ENCODE data around the gene BRI3BP. TPM values are rescaled to one million over a fixed set of nuclear protein-coding genes. Genes with fewer than 3 reads are reported as not detected.

BRI3BP gene
- total RNA-seq, 6 experiments from 2014 or later = 4.7 to 11.4 (median 6.7) TPM

DNA sequence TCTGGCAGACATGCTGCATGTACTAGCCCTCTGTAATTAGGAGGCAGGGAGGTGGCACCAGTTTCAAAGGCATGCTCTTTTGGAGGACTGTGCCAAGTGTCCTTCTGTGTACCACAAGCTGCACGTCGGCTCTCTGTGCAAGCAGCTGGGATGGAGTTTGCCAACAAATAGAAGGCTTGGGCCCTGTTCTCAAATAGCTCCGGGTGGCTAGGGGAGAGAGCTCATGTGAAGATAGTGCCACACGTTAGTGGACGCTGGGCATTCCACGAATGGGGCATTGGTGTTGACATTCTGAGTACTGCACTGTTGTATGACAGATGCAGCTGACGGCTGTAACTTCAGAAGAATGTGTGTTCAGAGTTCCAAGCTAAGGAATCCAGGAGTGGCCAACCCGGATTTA, 76.2 kb downstream of the BRI3BP start:
- DNase-seq = no peak
- H3K9me3 ChIP-seq = no peaks in the 10 kb centered on the region
- intact Hi-C loops (cut with DNase I) = no loop called here
- peaks cover 0 to 7% (median 0%) of the 10 kb centered on the region in 4 donors for H3K4me1 ChIP-seq
- H3K27me3 ChIP-seq = no peaks in the 10 kb centered on the region
- H3K27ac ChIP-seq = no peak overlapping the region
- H3K36me3 ChIP-seq = no peaks in the 10 kb centered on the region
- ATAC-seq = no peak
- TF ChIP-seq, protein P1, sequence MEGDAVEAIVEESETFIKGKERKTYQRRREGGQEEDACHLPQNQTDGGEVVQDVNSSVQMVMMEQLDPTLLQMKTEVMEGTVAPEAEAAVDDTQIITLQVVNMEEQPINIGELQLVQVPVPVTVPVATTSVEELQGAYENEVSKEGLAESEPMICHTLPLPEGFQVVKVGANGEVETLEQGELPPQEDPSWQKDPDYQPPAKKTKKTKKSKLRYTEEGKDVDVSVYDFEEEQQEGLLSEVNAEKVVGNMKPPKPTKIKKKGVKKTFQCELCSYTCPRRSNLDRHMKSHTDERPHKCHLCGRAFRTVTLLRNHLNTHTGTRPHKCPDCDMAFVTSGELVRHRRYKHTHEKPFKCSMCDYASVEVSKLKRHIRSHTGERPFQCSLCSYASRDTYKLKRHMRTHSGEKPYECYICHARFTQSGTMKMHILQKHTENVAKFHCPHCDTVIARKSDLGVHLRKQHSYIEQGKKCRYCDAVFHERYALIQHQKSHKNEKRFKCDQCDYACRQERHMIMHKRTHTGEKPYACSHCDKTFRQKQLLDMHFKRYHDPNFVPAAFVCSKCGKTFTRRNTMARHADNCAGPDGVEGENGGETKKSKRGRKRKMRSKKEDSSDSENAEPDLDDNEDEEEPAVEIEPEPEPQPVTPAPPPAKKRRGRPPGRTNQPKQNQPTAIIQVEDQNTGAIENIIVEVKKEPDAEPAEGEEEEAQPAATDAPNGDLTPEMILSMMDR (IDR thresholded peaks at IDR 0.05) = no peak
- no peak for TF ChIP-seq POLR2A (IDR thresholded peaks at IDR 0.05)
- WGBS (ENCODE audit: insufficient coverage, low coverage, low lambda C conversion rate, missing lambda C conversion rate) = 71% methylated on average over 5 of the region's 8 CpGs
- no peak overlapping the region for H3K4me3 ChIP-seq

DNA sequence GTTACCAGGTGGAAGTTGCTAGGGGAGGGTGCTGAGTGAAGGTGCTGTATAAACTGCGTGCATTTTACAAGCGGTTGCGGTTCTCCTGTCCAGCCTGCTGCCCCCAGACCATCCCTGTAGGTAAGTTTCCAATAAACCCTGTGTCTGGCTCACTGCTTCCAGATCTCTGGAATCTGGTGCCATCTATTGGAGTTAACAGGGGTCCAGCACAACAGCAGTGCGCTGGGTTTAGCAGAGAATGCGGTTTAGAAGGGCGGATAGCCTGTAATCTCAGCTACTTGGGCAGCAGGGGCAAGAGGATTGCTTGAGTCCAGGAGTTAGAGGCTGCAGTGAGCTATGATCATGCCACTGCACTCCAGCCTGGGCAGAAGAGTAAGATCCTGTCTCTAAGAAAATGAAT, 76.7 kb downstream of the BRI3BP start:
- H3K27ac ChIP-seq = no peak overlapping the region
- ATAC-seq (no peak), DNase-seq (no peak)
- intact Hi-C loops (cut with DNase I) = no loop called here
- no peaks in the 10 kb centered on the region for H3K9me3 ChIP-seq
- no peak for TF ChIP-seq POLR2A (IDR thresholded peaks at IDR 0.05)
- TF ChIP-seq, protein P1 (IDR thresholded peaks at IDR 0.05) = no peak
- no peak overlapping the region for H3K4me3 ChIP-seq
- 93% methylated on average over 3 of the region's 6 CpGs for WGBS (ENCODE audit: insufficient coverage, low coverage, low lambda C conversion rate, missing lambda C conversion rate)
- H3K36me3 ChIP-seq = peaks cover 0 to 1% (median 0%) of the 10 kb centered on the region in 4 donors
- peaks cover 0 to 7% (median 0%) of the 10 kb centered on the region in 4 donors for H3K4me1 ChIP-seq
- H3K27me3 ChIP-seq = no peaks in the 10 kb centered on the region

DNA sequence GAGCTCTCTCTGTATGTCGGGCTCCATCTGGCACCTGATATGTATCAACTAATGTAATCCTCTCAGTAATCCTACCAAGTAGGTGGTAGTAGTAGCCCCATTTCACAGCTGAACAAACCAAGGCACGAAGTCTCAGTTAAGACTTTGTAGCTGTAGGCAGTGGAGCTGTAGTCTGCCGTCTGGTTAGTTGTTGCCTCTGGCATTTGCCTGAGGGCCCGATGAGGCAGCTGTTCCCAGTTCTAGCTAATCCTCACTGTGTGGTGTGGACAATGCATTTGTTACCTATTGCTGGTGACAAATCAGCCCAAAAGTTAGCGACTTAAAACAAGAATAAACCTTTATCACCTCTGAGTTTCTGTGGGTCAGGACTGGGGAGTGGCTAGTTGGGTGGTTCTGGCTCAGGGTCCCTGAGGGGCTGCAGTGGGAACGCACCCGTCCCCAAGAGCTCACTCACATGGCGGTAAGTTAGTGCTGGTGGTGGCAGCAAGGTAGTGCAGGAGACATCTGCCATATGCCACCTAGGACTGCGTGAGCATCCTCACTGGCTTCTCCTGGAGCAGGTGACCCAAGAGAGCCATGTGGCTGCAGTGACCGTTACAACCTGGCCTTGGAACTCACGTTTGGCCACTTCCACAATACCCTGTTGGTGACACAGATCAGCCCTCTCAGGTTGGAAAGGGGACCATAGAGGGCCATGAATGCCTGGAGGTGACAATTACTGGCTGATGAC, 77.4 kb downstream of the BRI3BP start:
- Histone ChIP-seq H3K4me1 (peaks cover 0 to 4% (median 0%) of the 10 kb centered on the region in 4 donors), H3K4me3 (no peak overlapping the region), H3K9me3 (no peaks in the 10 kb centered on the region), H3K27me3 (no peaks in the 10 kb centered on the region), H3K36me3 (peaks cover 0 to 1% (median 0%) of the 10 kb centered on the region in 4 donors), H3K27ac (no peak overlapping the region)
- WGBS (ENCODE audit: insufficient coverage, low coverage, low lambda C conversion rate, missing lambda C conversion rate) = 92% methylated on average over 6 of the region's 11 CpGs
- DNase-seq (no peak), ATAC-seq (peak in 1 of 4 donors; percentile 20)
- intact Hi-C loops (cut with DNase I) = no loop called here
- TF ChIP-seq, protein P1 (IDR thresholded peaks at IDR 0.05) = no peak
- TF ChIP-seq POLR2A (IDR thresholded peaks at IDR 0.05) = no peak

DNA sequence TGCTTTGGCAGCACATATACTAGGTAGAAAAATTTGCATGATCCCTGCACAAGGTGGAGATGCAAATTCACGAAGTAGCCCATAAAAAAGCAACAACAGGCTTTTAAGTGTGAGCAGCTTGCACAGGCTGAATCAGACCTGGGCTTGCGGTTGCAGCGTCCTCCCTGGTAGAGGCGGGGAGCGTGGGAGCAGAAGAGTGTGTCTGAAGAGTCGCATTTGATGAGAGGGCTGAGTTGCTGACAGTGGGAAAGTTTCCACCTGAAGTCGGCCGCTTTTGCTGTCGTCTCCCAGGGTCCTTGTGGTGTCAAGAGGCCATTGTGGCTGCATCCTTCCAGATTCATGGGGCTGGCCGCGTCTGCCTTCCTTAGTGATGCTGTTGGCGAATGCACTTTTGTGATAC, 78.0 kb downstream of the BRI3BP start:
- Histone ChIP-seq H3K4me1 (no peaks in the 10 kb centered on the region), H3K27ac (no peak overlapping the region), H3K36me3 (peaks cover 0 to 1% (median 0%) of the 10 kb centered on the region in 4 donors), H3K9me3 (no peaks in the 10 kb centered on the region), H3K4me3 (no peak overlapping the region), H3K27me3 (no peaks in the 10 kb centered on the region)
- 91% methylated on average over 6 of the region's 12 CpGs for WGBS (ENCODE audit: insufficient coverage, low coverage, low lambda C conversion rate, missing lambda C conversion rate)
- ATAC-seq (no peak), DNase-seq (no peak)
- intact Hi-C loops (cut with DNase I) = no loop called here
- TF ChIP-seq POLR2A (IDR thresholded peaks at IDR 0.05) = no peak
- TF ChIP-seq, protein P1 (IDR thresholded peaks at IDR 0.05) = no peak

Measured in right lobe of liver (tissue), 6 donors.